Body of pancreas (tissue), 4 donors: ENCODE measurements around the gene TMEM225B.

ENCODE experiments used
- CTCF ChIP-seq, 7 experiments: fragments of 450-650 bp in 4 of 7; fragments of 200-600 bp in 3 of 7; sonication (generic) in 3 of 7; IDR thresholded peaks; one replicate each; pipeline ENCODE4 v1.5.1; 2016 to 2019; ENCODE audit warnings: antibody characterized with exemption in 7 of 7
- POLR2A ChIP-seq, 3 donors: fragments of 450-650 bp; IDR thresholded peaks; one replicate each; pipeline ENCODE4 v1.6.1; 2016; ENCODE audit warnings: antibody characterized with exemption in 3 of 3, mild to moderate bottlenecking in 2 of 3

GRCh38 chr7:99560834-99561736 is 37.0 kb upstream of the TMEM225B start:
- no peak for TF ChIP-seq CTCF (IDR thresholded peaks at IDR 0.05)
- TF ChIP-seq POLR2A (IDR thresholded peaks at IDR 0.05): no peak
